H9 (cell line): ENCODE results near the gene SULT1C3. TPM values are rescaled to one million over a fixed set of nuclear protein-coding genes. Genes with fewer than 3 reads are reported as not detected.

Source experiments
- DNase-seq: peaks from one replicate; pipeline ENCODE4 v3.0.0-alpha.2; 2017
- H2AFZ ChIP-seq: one replicate; pipeline ENCODE4 v1.6.1; 2013; ENCODE audit warnings: mild to moderate bottlenecking, low read length, control low read depth, moderate library complexity
- H2AK5ac ChIP-seq: 2 replicates; pipeline ENCODE4 v1.6.1; 2013; ENCODE audit warnings: low read length, control low read depth, mixed read lengths; ENCODE audit not compliant: insufficient read length
- H2BK120ac ChIP-seq: one replicate; pipeline ENCODE4 v1.6.1; 2013; ENCODE audit warnings: low read depth, mild to moderate bottlenecking, low read length, control low read depth, inconsistent platforms; ENCODE audit not compliant: poor library complexity, severe bottlenecking
- H2BK12ac ChIP-seq: 2 replicates; pipeline ENCODE4 v1.6.1; 2013; ENCODE audit warnings: low read length, control low read depth, mixed read lengths, low read depth; ENCODE audit not compliant: insufficient read length
- H2BK15ac ChIP-seq: 2 replicates; pipeline ENCODE4 v1.6.1; 2013; ENCODE audit warnings: low read depth, low read length, control low read depth
- H2BK20ac ChIP-seq: one replicate; pipeline ENCODE4 v1.6.1; 2013; ENCODE audit warnings: low read depth, mild to moderate bottlenecking, low read length, control low read depth, inconsistent platforms; ENCODE audit not compliant: poor library complexity, severe bottlenecking
- H2BK5ac ChIP-seq: 2 replicates; pipeline ENCODE4 v1.6.1; 2013; ENCODE audit warnings: low read length, control low read depth, mixed read lengths; ENCODE audit not compliant: insufficient read length
- H3K14ac ChIP-seq: 2 replicates; pipeline ENCODE4 v1.6.1; 2013; ENCODE audit warnings: low read length, control low read depth; ENCODE audit not compliant: insufficient read depth
- H3K18ac ChIP-seq: 2 replicates; pipeline ENCODE4 v1.6.1; 2013; ENCODE audit warnings: low read depth, mild to moderate bottlenecking, mixed read lengths, low read length, control low read depth; ENCODE audit not compliant: insufficient read length
- H3K23ac ChIP-seq: 2 replicates; pipeline ENCODE4 v1.6.1; 2013; ENCODE audit warnings: low read length, control low read depth, mixed read lengths, low read depth; ENCODE audit not compliant: insufficient read length
- H3K23me2 ChIP-seq: 2 replicates; pipeline ENCODE4 v1.6.1; 2013; ENCODE audit warnings: low read depth, mild to moderate bottlenecking, mixed read lengths, low read length, control low read depth; ENCODE audit not compliant: insufficient read length, poor library complexity, severe bottlenecking
- H3K27ac ChIP-seq: 2 replicates; pipeline ENCODE4 v1.5.1; 2013; ENCODE audit warnings: low read length, control low read depth, mixed read lengths, low read depth; ENCODE audit not compliant: insufficient read length
- H3K27me3 ChIP-seq: 2 replicates; pipeline ENCODE4 v1.6.1; 2013; ENCODE audit warnings: low read length, control low read depth, inconsistent platforms; ENCODE audit not compliant: insufficient read depth
- H3K4ac ChIP-seq: 2 replicates; pipeline ENCODE4 v1.6.1; 2013; ENCODE audit warnings: low read depth, mild to moderate bottlenecking, control low read depth, inconsistent platforms, low read length, moderate library complexity
- H3K4me1 ChIP-seq: 2 replicates; pipeline ENCODE4 v1.6.1; 2013; ENCODE audit warnings: low read length, control low read depth, inconsistent platforms; ENCODE audit not compliant: insufficient read depth
- H3K4me2 ChIP-seq: 2 replicates; pipeline ENCODE4 v1.6.1; 2013; ENCODE audit warnings: low read length, control low read depth, mixed read lengths; ENCODE audit not compliant: insufficient read length, insufficient read depth
- H3K56ac ChIP-seq: 2 replicates; pipeline ENCODE4 v1.6.1; 2013; ENCODE audit warnings: low read depth, mild to moderate bottlenecking, mixed read lengths, low read length, control low read depth; ENCODE audit not compliant: insufficient read length
- H3K79me1 ChIP-seq: 2 replicates; pipeline ENCODE4 v1.6.1; 2013; ENCODE audit warnings: low read depth, mild to moderate bottlenecking, moderate library complexity, low read length, control low read depth, inconsistent platforms; ENCODE audit not compliant: insufficient read depth, poor library complexity, severe bottlenecking
- H3K79me2 ChIP-seq: 2 replicates; pipeline ENCODE4 v1.6.1; 2013; ENCODE audit warnings: low read length, control low read depth, inconsistent platforms; ENCODE audit not compliant: insufficient read depth
- H3K9ac ChIP-seq: 2 replicates; pipeline ENCODE4 v1.6.1; 2013; ENCODE audit warnings: low read length, control low read depth, mixed read lengths; ENCODE audit not compliant: insufficient read length; ENCODE audit errors: extremely low read depth
- H3K9me3 ChIP-seq: one replicate; pipeline ENCODE4 v1.6.1; 2013; ENCODE audit warnings: low read depth, low read length, inconsistent platforms; ENCODE audit not compliant: control insufficient read depth
- H3T11ph ChIP-seq: one replicate; pipeline ENCODE4 v1.6.1; 2013; ENCODE audit warnings: mild to moderate bottlenecking, low read length, control low read depth, inconsistent platforms
- H4K20me1 ChIP-seq: one replicate; pipeline ENCODE4 v1.6.1; 2013; ENCODE audit not compliant: control insufficient read depth, insufficient read length, insufficient read depth
- H4K5ac ChIP-seq: 2 replicates; pipeline ENCODE4 v1.6.1; 2013; ENCODE audit warnings: low read depth, mild to moderate bottlenecking, mixed read lengths, low read length, control low read depth; ENCODE audit not compliant: insufficient read length
- H4K8ac ChIP-seq: replicated peaks from 2 replicates; pipeline ENCODE4 v1.6.1; 2013; ENCODE audit warnings: low read length, control low read depth, mixed read lengths, low read depth; ENCODE audit not compliant: insufficient read length
- H4K91ac ChIP-seq: 2 replicates; pipeline ENCODE4 v1.6.1; 2013; ENCODE audit warnings: low read depth, mild to moderate bottlenecking, moderate library complexity, mixed read lengths, low read length, control low read depth; ENCODE audit not compliant: insufficient read length
- H3K27ac Mint-ChIP-seq, 3 experiments: 2 replicates in 2 of 3; 3 replicates in 1 of 3; pipeline ENCODE4 v1.8.0; 2020 to 2021; ENCODE audit warnings: mixed read lengths in 3 of 3, mild to moderate bottlenecking in 1 of 3, moderate library complexity in 1 of 3
- H3K27me3 Mint-ChIP-seq: 2 replicates; pipeline ENCODE4 v1.8.0; 2021; ENCODE audit warnings: low read depth, mild to moderate bottlenecking, moderate library complexity, mixed read lengths
- H3K36me3 Mint-ChIP-seq, 3 experiments: 2 replicates in 2 of 3; 3 replicates in 1 of 3; pipeline ENCODE4 v1.8.0; 2020 to 2021; ENCODE audit warnings: low read depth in 3 of 3, mixed read lengths in 3 of 3; ENCODE audit not compliant: insufficient read depth in 1 of 3
- H3K4me1 Mint-ChIP-seq, 2 experiments: 2 replicates each; pipeline ENCODE4 v1.8.0; 2020; ENCODE audit warnings: mixed read lengths in 2 of 2
- H3K4me3 Mint-ChIP-seq, 2 experiments: 2 replicates in 1 of 2; 3 replicates in 1 of 2; pipeline ENCODE4 v1.8.0; 2020 to 2021; ENCODE audit warnings: mild to moderate bottlenecking in 2 of 2, mixed read lengths in 2 of 2, moderate library complexity in 1 of 2
- H3K9me3 Mint-ChIP-seq, 2 experiments: 2 replicates in 1 of 2; 3 replicates in 1 of 2; pipeline ENCODE4 v1.8.0; 2020; ENCODE audit warnings: mild to moderate bottlenecking in 2 of 2, mixed read lengths in 2 of 2, moderate library complexity in 1 of 2
- WGBS: extraction: QIAGEN DNeasy Blood & Tissue Kit; methylation state at CpG from one replicate; pipeline ENCODE4 v1.1.7; 2013; ENCODE audit warnings: missing lambda C conversion rate, low lambda C conversion rate, mixed read lengths; ENCODE audit not compliant: insufficient read length; ENCODE audit errors: extremely low coverage; 5-methylcytosine and 5-hydroxymethylcytosine counted together
- total RNA-seq: library from RNA; stranded (reverse); gene quantifications from 2 replicates; pipeline ENCODE4 v1.2.1, GENCODE V29; 2021
- TF ChIP-seq, protein P1 (sequence below): fragments of 200-600 bp; sonication (generic); conservative IDR thresholded peaks from 3 replicates; pipeline ENCODE4 v1.8.0; 2021; ENCODE audit warnings: antibody characterized with exemption, mild to moderate bottlenecking

The SULT1C3 gene
- total RNA-seq, 1 experiment from 2014 or later, result not detected

DNA sequence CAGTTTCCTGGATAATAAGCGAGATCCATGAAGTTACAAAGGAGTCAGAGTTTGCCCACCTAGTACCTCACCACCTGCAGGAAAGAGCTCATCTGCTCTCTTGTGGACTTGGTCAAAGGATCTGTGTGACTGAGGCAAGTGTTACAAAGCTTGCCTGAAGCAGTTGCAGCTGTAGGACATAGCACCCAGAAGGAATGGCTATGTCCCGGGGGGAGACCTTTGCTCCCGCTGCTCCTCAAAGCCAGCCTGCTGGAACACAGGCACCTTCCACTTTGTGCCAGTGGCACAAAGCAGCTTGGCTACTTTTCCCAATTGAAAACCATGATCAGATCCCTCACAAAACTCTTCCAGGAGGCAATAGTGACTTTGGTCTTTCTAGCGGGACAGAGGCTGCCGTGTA lies 45.8 kb downstream of the SULT1C3 start:
- no CpG with 5 or more reads among the region's 5 CpGs for WGBS
- H3K4me2 ChIP-seq, result no peak overlapping the region
- no peak overlapping the region for H2BK20ac ChIP-seq
- peaks cover 15 to 18% of the 10 kb centered on the region in 2 experiments for H3K4me1 Mint-ChIP-seq
- H2BK12ac ChIP-seq, result no peak overlapping the region
- H3K27me3 ChIP-seq, result no peaks in the 10 kb centered on the region
- no peak overlapping the region for H4K8ac ChIP-seq
- no peak overlapping the region for H3T11ph ChIP-seq
- H3K27ac Mint-ChIP-seq, result no peak overlapping the region
- TF ChIP-seq, protein P1, sequence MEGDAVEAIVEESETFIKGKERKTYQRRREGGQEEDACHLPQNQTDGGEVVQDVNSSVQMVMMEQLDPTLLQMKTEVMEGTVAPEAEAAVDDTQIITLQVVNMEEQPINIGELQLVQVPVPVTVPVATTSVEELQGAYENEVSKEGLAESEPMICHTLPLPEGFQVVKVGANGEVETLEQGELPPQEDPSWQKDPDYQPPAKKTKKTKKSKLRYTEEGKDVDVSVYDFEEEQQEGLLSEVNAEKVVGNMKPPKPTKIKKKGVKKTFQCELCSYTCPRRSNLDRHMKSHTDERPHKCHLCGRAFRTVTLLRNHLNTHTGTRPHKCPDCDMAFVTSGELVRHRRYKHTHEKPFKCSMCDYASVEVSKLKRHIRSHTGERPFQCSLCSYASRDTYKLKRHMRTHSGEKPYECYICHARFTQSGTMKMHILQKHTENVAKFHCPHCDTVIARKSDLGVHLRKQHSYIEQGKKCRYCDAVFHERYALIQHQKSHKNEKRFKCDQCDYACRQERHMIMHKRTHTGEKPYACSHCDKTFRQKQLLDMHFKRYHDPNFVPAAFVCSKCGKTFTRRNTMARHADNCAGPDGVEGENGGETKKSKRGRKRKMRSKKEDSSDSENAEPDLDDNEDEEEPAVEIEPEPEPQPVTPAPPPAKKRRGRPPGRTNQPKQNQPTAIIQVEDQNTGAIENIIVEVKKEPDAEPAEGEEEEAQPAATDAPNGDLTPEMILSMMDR, result no peak
- no peak overlapping the region for H2BK120ac ChIP-seq
- no peak overlapping the region for H3K23ac ChIP-seq
- H3K4me3 Mint-ChIP-seq, result no peak overlapping the region
- H2AFZ ChIP-seq, result no peak overlapping the region
- no peak overlapping the region for H4K5ac ChIP-seq
- no peak for DNase-seq
- H3K14ac ChIP-seq, result no peak overlapping the region
- no peaks in the 10 kb centered on the region for H4K20me1 ChIP-seq
- H2BK15ac ChIP-seq, result no peak overlapping the region
- no peaks in the 10 kb centered on the region for H3K23me2 ChIP-seq
- H2AK5ac ChIP-seq, result no peak overlapping the region
- no peaks in the 10 kb centered on the region; the same call in 1 of the 2 replicates for H3K27me3 Mint-ChIP-seq
- H4K91ac ChIP-seq, result no peak overlapping the region
- no peak overlapping the region for H3K4ac ChIP-seq
- H2BK5ac ChIP-seq, result no peak overlapping the region
- no peak overlapping the region for H3K18ac ChIP-seq
- no peak overlapping the region for H3K9ac ChIP-seq
- H3K4me1 ChIP-seq, result no peaks in the 10 kb centered on the region; the same call in 1 of the 2 replicates
- H3K79me2 ChIP-seq, result no peaks in the 10 kb centered on the region
- no peaks in the 10 kb centered on the region for H3K79me1 ChIP-seq
- H3K9me3 Mint-ChIP-seq, result peaks cover 0 to 4% of the 10 kb centered on the region in 2 experiments; a peak in 3 of 5 replicates
- no peak overlapping the region for H3K56ac ChIP-seq
- no peaks in the 10 kb centered on the region for H3K9me3 ChIP-seq
- no peaks in the 10 kb centered on the region; a peak in 1 of 7 replicates for H3K36me3 Mint-ChIP-seq
- no peak overlapping the region for H3K27ac ChIP-seq
